Activated B cell treated with CpG ODN at 0.5 μM for 24 hours (primary cell): ENCODE results near the gene FCHSD1. TPM values are rescaled to one million over a fixed set of nuclear protein-coding genes. Genes with fewer than 3 reads are reported as not detected.

Source experiments
- ATAC-seq: fragments of 200-7000 bp; cut with Tn5 transposase; one replicate; pipeline ENCODE4 v1.10.0; 2021; ENCODE audit warnings: low read depth, mild to moderate bottlenecking, moderate library complexity
- CTCF ChIA-PET: fragments of 350-600 bp; sonication (Branson Sonifier 250); formaldehyde crosslinking; loops from one replicate; lab custom pipeline; 2021; ENCODE audit warnings: antibody characterized with exemption; lab: Charles Lee
- POLR2A ChIA-PET: fragments of 350-600 bp; sonication (Branson Sonifier 250); formaldehyde crosslinking; loops from one replicate; lab custom pipeline; 2021; ENCODE audit warnings: antibody characterized with exemption; lab: Charles Lee
- DNase-seq: peaks from one replicate; pipeline ENCODE4 v3.0.0; 2022
- H3K27ac Mint-ChIP-seq: one replicate; pipeline ENCODE4 v1.8.0; 2020; ENCODE audit warnings: mixed read lengths
- H3K27me3 Mint-ChIP-seq: one replicate; pipeline ENCODE4 v1.8.0; 2021; ENCODE audit warnings: mixed read lengths
- H3K36me3 Mint-ChIP-seq: one replicate; pipeline ENCODE4 v1.8.0; 2021; ENCODE audit warnings: low read depth, mixed read lengths
- H3K4me1 Mint-ChIP-seq: one replicate; pipeline ENCODE4 v1.8.0; 2021; ENCODE audit warnings: mixed read lengths
- H3K4me3 Mint-ChIP-seq: one replicate; pipeline ENCODE4 v1.8.0; 2020; ENCODE audit warnings: mild to moderate bottlenecking, mixed read lengths
- H3K9me3 Mint-ChIP-seq: one replicate; pipeline ENCODE4 v1.8.0; 2020; ENCODE audit warnings: mixed read lengths
- intact Hi-C: fragments of 100-400 bp; cut with micrococcal nuclease; formaldehyde crosslinking; loops from one replicate; pipeline ENCODE4 v1.15.1; 2024
- total RNA-seq: library from RNA; stranded (reverse); gene quantifications from 2 replicates; pipeline ENCODE4 v1.2.3, GENCODE V29; 2022
- TF ChIP-seq, protein P1 (sequence below): fragments of 200-600 bp; IDR thresholded peaks from one replicate; pipeline ENCODE4 v1.8.0; 2022; ENCODE audit warnings: antibody characterized with exemption, mild to moderate bottlenecking

FCHSD1 gene
- total RNA-seq, 1 donor from 2014 or later: 79.5 TPM

DNA sequence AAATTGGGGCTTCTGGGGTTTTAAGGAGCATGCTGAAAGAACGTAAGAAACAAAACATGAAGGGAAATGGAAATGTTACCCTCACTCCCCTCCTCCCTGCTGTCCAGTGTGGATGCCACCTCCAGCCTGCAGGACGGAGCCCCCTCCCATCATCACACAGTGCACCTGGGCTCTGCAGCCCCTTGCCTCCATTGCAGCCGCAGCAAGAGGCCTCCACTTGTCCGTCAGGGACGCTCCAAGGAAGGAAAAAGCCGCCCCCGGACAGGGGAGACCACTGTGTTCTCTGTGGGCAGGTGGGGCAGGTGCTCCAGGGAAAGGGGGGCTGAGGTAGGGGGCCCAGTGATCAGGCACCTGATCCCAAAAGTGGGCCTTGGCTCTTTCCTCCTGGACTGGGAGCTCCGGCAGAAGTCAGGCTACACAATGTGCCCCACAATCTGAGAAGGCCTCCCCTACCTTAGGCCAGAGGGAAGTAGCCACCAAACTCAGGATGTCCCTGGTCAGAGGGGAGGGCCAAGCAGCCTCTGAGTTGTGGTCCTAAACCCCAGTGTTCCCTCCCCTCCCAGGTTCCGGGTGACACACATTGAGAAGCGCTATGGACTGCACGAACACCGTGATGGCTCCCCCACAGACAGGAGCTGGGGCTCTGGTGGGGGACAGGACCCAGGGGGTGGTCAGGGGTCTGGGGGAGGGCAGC is 11.7 kb downstream of the FCHSD1 start:
- ATAC-seq (no peak), DNase-seq (no peak)
- Mint-ChIP-seq H3K4me1 (peaks cover 25% of the 10 kb centered on the region), H3K9me3 (no peaks in the 10 kb centered on the region), H3K4me3 (no peak overlapping the region), H3K27ac (no peak overlapping the region), H3K36me3 (peaks cover 38% of the 10 kb centered on the region), H3K27me3 (no peaks in the 10 kb centered on the region)
- intact Hi-C loops: loop anchor here (5.0 kb wide), 2 partner anchors 468 to 1237 kb away; partner anchors contain the start of genes ANKHD1 and NDFIP1
- ChIA-PET CTCF (interaction anchor here (1.1 kb wide), 1 partner anchor 20 kb away, joined by 4 read pairs; the partner anchor contains the start of gene DIAPH1), POLR2A (no interaction called here)
- TF ChIP-seq, protein P1, sequence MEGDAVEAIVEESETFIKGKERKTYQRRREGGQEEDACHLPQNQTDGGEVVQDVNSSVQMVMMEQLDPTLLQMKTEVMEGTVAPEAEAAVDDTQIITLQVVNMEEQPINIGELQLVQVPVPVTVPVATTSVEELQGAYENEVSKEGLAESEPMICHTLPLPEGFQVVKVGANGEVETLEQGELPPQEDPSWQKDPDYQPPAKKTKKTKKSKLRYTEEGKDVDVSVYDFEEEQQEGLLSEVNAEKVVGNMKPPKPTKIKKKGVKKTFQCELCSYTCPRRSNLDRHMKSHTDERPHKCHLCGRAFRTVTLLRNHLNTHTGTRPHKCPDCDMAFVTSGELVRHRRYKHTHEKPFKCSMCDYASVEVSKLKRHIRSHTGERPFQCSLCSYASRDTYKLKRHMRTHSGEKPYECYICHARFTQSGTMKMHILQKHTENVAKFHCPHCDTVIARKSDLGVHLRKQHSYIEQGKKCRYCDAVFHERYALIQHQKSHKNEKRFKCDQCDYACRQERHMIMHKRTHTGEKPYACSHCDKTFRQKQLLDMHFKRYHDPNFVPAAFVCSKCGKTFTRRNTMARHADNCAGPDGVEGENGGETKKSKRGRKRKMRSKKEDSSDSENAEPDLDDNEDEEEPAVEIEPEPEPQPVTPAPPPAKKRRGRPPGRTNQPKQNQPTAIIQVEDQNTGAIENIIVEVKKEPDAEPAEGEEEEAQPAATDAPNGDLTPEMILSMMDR: no peak

DNA sequence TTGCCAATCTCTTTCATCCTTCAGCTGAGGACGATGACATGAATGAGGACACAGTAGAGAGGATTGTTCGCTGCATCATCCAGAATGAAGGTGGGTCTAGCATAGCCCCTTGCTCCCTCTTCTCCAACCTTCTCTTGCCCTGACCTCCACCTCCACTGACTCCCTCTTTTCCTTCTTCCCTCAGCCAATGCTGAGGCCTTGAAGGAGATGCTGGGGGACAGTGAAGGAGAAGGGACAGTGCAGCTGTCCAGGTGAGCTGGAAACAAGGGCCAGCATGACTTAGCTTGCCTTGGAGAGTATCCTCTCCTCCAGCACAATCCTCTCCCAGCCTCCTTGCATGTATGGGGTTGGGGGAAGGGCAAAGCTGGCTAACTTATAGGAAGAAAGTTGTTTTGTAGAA is 12.4 kb downstream of the FCHSD1 start:
- Mint-ChIP-seq H3K4me1 (peaks cover 32% of the 10 kb centered on the region), H3K4me3 (peak overlapping the region; percentile 89), H3K9me3 (no peaks in the 10 kb centered on the region), H3K36me3 (peaks cover 35% of the 10 kb centered on the region), H3K27me3 (no peaks in the 10 kb centered on the region), H3K27ac (peak overlapping the region; percentile 73)
- ATAC-seq (no peak), DNase-seq (no peak)
- TF ChIP-seq, protein P1: no peak
- CTCF ChIA-PET: interaction anchor here (1.1 to 9.1 kb wide), 5 partner anchors 13 to 75 kb away, joined by 4 to 87 read pairs (median 8); partner anchors contain the start of genes DIAPH1 and FCHSD1
- intact Hi-C loops: loop anchor here (1.0 to 5.0 kb wide), 4 partner anchors 13 to 1236 kb away; partner anchors contain the start of genes ANKHD1, FCHSD1 and NDFIP1
- POLR2A ChIA-PET: interaction anchor here (0.9 to 5.5 kb wide), 2 partner anchors 21 to 33 kb away, joined by 3 to 95 read pairs; partner anchors contain the start of gene DIAPH1

DNA sequence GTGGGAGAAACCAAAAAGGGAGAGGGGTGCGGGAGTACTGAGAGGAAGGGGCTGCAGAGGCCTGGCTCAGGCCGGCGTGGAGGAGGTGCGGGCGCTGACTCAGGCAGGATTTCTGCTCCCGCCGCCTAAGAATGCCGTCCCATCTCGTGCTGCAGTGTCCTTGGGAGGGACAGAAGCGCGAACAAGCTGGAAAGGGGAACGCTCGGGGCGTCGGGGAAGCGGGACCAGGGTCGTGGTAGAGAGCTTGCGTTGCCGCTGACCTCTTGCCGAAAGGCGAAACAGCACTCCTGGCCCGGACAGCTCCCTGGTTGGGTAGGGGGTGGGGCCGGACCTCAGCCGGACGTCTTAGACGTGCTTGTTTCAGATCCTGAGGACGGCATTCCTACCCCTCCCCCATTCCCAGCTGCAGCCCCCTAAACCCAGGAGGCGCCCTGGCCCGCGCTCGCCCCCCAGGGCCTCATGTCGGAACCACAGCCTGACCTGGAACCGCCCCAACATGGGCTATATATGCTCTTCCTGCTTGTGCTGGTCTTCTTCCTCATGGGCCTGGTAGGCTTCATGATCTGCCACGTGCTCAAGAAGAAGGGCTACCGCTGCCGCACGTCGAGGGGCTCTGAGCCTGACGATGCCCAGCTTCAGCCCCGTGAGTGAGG is 13.3 kb downstream of the FCHSD1 start:
- peaks cover 36% of the 10 kb centered on the region for H3K4me1 Mint-ChIP-seq
- intact Hi-C loops: loop anchor here (1.0 to 5.0 kb wide), 5 partner anchors 13 to 1236 kb away; partner anchors contain the start of genes ANKHD1, FCHSD1, NDFIP1 and TAF7
- DNase-seq (peak; percentile 58), ATAC-seq (peak; percentile 42)
- ChIA-PET CTCF (interaction anchor here (0.6 to 9.1 kb wide), 11 partner anchors 10 to 323 kb away, joined by 3 to 87 read pairs (median 4); partner anchors contain the start of genes DIAPH1 and FCHSD1), POLR2A (interaction anchor here (0.9 to 5.8 kb wide), 12 partner anchors 8 to 990 kb away, joined by 3 to 95 read pairs (median 6); partner anchors contain the start of genes DELE1, DIAPH1, FCHSD1 and IK)
- TF ChIP-seq, protein P1: no peak
- H3K4me3 Mint-ChIP-seq: peak overlapping the region; percentile 89
- H3K27me3 Mint-ChIP-seq: no peaks in the 10 kb centered on the region
- H3K36me3 Mint-ChIP-seq: peaks cover 32% of the 10 kb centered on the region
- H3K27ac Mint-ChIP-seq: peak overlapping the region; percentile 73
- no peaks in the 10 kb centered on the region for H3K9me3 Mint-ChIP-seq

DNA sequence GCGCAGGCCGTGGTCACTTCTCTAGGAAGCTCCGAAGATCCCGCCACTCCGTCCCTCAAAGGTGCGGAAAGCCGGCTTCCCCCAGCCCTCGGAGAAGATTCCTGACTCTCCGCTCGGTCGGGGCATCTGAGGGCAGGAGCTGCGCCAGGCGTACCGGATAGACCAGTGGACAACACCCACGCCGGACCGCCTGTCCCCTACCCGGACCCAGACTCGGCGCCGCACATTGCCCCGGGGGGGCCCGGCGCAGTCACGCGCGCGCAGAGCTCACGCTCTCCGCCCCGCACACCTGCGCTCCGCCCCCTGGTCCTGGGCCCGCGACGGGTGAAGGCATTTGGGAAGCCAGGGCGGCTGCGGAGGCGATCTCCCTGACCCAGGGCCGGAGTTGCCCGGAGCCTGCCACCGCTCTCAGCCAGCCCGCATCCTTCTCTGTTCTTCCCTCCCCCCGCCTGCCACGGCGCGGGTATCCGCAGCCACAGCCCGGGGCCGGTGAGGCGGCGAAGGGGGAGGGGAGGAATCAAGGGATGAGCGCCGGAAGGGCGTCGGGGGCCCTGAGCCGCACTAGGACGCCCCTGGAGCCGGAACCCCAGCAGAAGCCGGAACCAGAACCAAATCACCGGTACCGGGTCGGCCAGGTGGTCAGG is 14.0 kb downstream of the FCHSD1 start:
- Mint-ChIP-seq H3K4me1 (peaks cover 39% of the 10 kb centered on the region), H3K4me3 (peak overlapping the region; percentile 89), H3K27ac (peak overlapping the region; percentile 73), H3K9me3 (no peaks in the 10 kb centered on the region), H3K27me3 (no peaks in the 10 kb centered on the region), H3K36me3 (peaks cover 31% of the 10 kb centered on the region)
- ChIA-PET CTCF (interaction anchor here (0.7 to 9.1 kb wide), 12 partner anchors 11 to 73 kb away, joined by 3 to 87 read pairs (median 4); partner anchors contain the start of genes DIAPH1 and FCHSD1), POLR2A (interaction anchor here (0.5 to 5.8 kb wide), 18 partner anchors 9 to 1491 kb away, joined by 3 to 95 read pairs (median 5); partner anchors contain the start of genes DELE1, DIAPH1, FCHSD1 and IK)
- TF ChIP-seq, protein P1: no peak
- peak; percentile 40 for ATAC-seq
- intact Hi-C loops: loop anchor here (2.0 to 5.0 kb wide), 3 partner anchors 316 to 1235 kb away; partner anchors contain the start of genes ANKHD1, NDFIP1 and TAF7
- peak; percentile 62 for DNase-seq
